Osteoblast (primary cell): ENCODE data around the gene AHSG. TPM values are rescaled to one million over a fixed set of nuclear protein-coding genes. Genes with fewer than 3 reads are reported as not detected.

Experiments
- DNase-seq: peaks from one replicate; pipeline ENCODE4 v3.0.0; 2011; ENCODE audit warnings: low spot score, mixed read lengths; ENCODE audit not compliant: insufficient read length; ENCODE audit errors: missing footprints
- H2AFZ ChIP-seq: 2 replicates; pipeline ENCODE4 v1.6.0; 2011; ENCODE audit warnings: mild to moderate bottlenecking, low read length
- H3K27ac ChIP-seq: 2 replicates; pipeline ENCODE4 v1.5.1; 2011; ENCODE audit warnings: mild to moderate bottlenecking, low read depth, low read length, moderate library complexity
- H3K27me3 ChIP-seq: 2 replicates; pipeline ENCODE4 v1.6.0; 2012; ENCODE audit warnings: mild to moderate bottlenecking, control low read depth, inconsistent platforms, low read length, moderate library complexity; ENCODE audit not compliant: insufficient read depth
- H3K36me3 ChIP-seq: 2 replicates; pipeline ENCODE4 v1.5.1; 2011; ENCODE audit warnings: mild to moderate bottlenecking, low read length, control low read depth, moderate library complexity; ENCODE audit not compliant: insufficient read depth
- H3K4me1 ChIP-seq: 2 replicates; pipeline ENCODE4 v1.5.1; 2011; ENCODE audit warnings: mild to moderate bottlenecking, low read length, control low read depth, moderate library complexity; ENCODE audit not compliant: insufficient read depth
- H3K4me2 ChIP-seq: 2 replicates; pipeline ENCODE4 v1.6.0; 2011; ENCODE audit warnings: mild to moderate bottlenecking, low read length; ENCODE audit not compliant: insufficient read depth
- H3K4me3 ChIP-seq: fragments of 200-600 bp; sonication (generic); 3 replicates; pipeline ENCODE4 v1.5.1; 2012; ENCODE audit warnings: mild to moderate bottlenecking, low read length, inconsistent platforms; ENCODE audit not compliant: insufficient read depth
- H3K79me2 ChIP-seq: 2 replicates; pipeline ENCODE4 v1.6.0; 2012; ENCODE audit warnings: mild to moderate bottlenecking, low read length, control low read depth, inconsistent platforms; ENCODE audit not compliant: insufficient read depth
- H3K9me3 ChIP-seq: 2 replicates; pipeline ENCODE4 v1.5.1; 2011; ENCODE audit warnings: low read depth, low read length, control low read depth
- H4K20me1 ChIP-seq: 2 replicates; pipeline ENCODE4 v1.6.0; 2012; ENCODE audit warnings: mild to moderate bottlenecking, low read length, control low read depth; ENCODE audit not compliant: insufficient read depth
- CTCF ChIP-seq: IDR thresholded peaks from 2 replicates; pipeline ENCODE4 v1.5.1; 2011; ENCODE audit warnings: mild to moderate bottlenecking, low read depth, low read length, moderate library complexity; ENCODE audit errors: extremely low read depth
- total RNA-seq: library from RNA; depleted of rRNA; stranded (reverse); fragments of >200 nt; gene quantifications from 2 replicates; pipeline ENCODE4 v1.2.3, GENCODE V29; 2012

The AHSG gene
- total RNA-seq, 1 donor: not detected

DNA sequence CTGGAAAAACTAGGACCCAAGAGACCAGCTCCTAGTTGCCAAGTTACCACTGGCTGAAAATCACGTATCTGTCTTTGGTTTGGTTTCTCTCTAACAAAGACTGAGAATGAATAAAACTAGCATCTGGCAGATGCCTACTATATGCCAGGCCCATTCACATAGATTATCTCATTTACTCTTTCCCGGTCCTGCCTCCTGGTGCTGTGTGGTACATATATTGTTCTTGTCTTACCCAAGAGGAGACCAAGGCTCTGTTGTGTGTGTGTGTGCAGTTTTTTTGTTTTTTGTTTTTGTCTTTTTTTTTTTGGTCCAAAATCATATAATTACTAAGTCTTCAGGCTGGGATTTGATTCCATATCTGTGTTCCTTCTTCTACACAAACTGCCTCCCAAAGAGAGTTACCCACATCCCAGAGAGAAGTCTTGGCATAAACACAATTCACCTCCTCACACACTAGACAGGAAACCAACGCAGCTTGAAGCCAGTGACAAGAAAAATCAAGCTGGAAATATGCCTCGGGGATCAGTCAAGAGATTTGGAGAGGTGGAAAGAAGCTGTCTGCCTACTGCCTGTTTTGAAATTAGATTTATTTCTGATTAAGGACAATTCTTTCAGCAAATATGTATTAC lies 891 bp downstream of the AHSG start:
- no peak overlapping the region for H3K4me2 ChIP-seq
- no peak overlapping the region for H3K27ac ChIP-seq
- H3K9me3 ChIP-seq: no peaks in the 10 kb centered on the region
- no peak overlapping the region for H2AFZ ChIP-seq
- H3K79me2 ChIP-seq: no peaks in the 10 kb centered on the region
- no peak for TF ChIP-seq CTCF
- H3K4me1 ChIP-seq: peaks cover 6% of the 10 kb centered on the region
- H3K4me3 ChIP-seq: no peak overlapping the region
- H3K27me3 ChIP-seq: peaks cover 24% of the 10 kb centered on the region
- H4K20me1 ChIP-seq: no peaks in the 10 kb centered on the region
- no peak for DNase-seq
- no peaks in the 10 kb centered on the region for H3K36me3 ChIP-seq

- no peaks in the 10 kb centered on the region for H3K79me2 ChIP-seq
- H3K36me3 ChIP-seq: no peaks in the 10 kb centered on the region
- no peak overlapping the region for H3K4me3 ChIP-seq
- H3K4me2 ChIP-seq: no peak overlapping the region
- H2AFZ ChIP-seq: no peak overlapping the region
- no peak for DNase-seq
- TF ChIP-seq CTCF: no peak
- H4K20me1 ChIP-seq: no peaks in the 10 kb centered on the region
- no peaks in the 10 kb centered on the region for H3K9me3 ChIP-seq
- peaks cover 26% of the 10 kb centered on the region for H3K27me3 ChIP-seq
- peaks cover 6% of the 10 kb centered on the region for H3K4me1 ChIP-seq
- no peak overlapping the region for H3K27ac ChIP-seq
These were observed 1.4 kb downstream of the AHSG start for GRCh38 chr3:186614266-186614596.

DNA sequence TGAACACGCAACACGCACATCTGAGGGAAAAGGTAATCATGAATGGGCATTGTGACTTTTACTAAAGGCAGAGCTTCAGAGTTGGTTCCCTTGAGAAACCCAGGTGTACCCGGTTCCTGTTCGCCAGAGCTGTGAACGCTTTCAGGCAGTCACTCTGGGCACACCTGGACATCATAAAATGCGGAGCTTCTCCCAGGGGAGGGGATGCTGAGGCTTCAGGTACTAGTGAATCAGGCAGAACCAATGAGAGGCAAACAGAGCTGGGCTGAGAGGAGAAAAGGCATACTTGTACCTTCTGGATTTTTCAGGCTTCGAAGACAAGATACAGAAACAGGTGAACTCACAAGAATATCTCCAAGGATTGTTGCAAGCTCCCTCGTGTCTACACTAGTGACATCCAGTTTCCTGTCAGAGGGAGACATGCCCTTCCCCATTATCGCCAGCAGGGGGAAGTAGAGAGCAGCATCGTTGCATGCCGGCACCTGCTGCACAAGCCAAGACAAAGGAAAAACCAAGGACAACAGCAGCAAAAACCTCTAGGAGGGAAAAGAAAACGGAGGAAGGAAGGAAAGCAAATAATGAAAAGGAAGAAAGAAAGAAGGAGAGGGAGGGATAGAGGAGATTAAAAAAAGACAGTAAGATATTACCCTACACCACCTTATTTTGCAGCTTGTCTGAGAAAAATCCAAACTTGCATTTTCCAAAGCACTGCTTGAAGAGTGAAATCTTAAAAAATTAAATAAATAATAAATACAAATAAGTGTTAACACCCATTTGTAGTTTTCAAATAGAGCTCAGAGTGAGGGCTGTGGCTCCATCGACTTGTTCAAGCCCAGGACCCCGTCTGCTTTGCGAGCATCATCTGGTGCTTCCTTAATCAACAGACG lies 2.0 kb downstream of the AHSG start:
- H3K27ac ChIP-seq: no peak overlapping the region
- peak; percentile 99 for TF ChIP-seq CTCF
- H3K27me3 ChIP-seq: peaks cover 26% of the 10 kb centered on the region
- no peaks in the 10 kb centered on the region for H3K79me2 ChIP-seq
- no peak overlapping the region for H2AFZ ChIP-seq
- H3K4me3 ChIP-seq: no peak overlapping the region
- DNase-seq: peak; percentile 89
- H3K4me1 ChIP-seq: peaks cover 6% of the 10 kb centered on the region
- H4K20me1 ChIP-seq: no peaks in the 10 kb centered on the region
- H3K9me3 ChIP-seq: no peaks in the 10 kb centered on the region
- H3K36me3 ChIP-seq: no peaks in the 10 kb centered on the region
- no peak overlapping the region for H3K4me2 ChIP-seq

- no peaks in the 10 kb centered on the region for H3K79me2 ChIP-seq
- H3K9me3 ChIP-seq: no peaks in the 10 kb centered on the region
- H3K4me3 ChIP-seq: no peak overlapping the region
- H3K36me3 ChIP-seq: no peaks in the 10 kb centered on the region
- H2AFZ ChIP-seq: no peak overlapping the region
- peaks cover 6% of the 10 kb centered on the region for H3K4me1 ChIP-seq
- H4K20me1 ChIP-seq: no peaks in the 10 kb centered on the region
- peaks cover 30% of the 10 kb centered on the region for H3K27me3 ChIP-seq
- TF ChIP-seq CTCF: no peak
- H3K27ac ChIP-seq: no peak overlapping the region
- no peak overlapping the region for H3K4me2 ChIP-seq
- DNase-seq: no peak
These were observed 3.4 kb downstream of the AHSG start for GRCh38 chr3:186616299-186616617.
